OCI-LY3 (cell line): ENCODE data around the gene RELL2.

Experiments
- H2AFZ ChIP-seq: fragments of 200-600, 300-600 bp; shearing (Covaris generic); 2 replicates; pipeline ENCODE4 v1.6.0; 2014; ENCODE audit warnings: antibody characterized with exemption, low read depth, low read length
- H3K27ac ChIP-seq: fragments of 200-600, 300-600 bp; sonication (generic); 2 replicates; pipeline ENCODE4 v1.5.1; 2014; ENCODE audit warnings: mild to moderate bottlenecking, low read length, moderate library complexity, mixed read lengths
- H3K27me3 ChIP-seq: fragments of 200-600, 300-600 bp; sonication (generic); 2 replicates; pipeline ENCODE4 v1.6.1; 2014; ENCODE audit warnings: low read depth, low read length, mixed read lengths
- H3K36me3 ChIP-seq: fragments of 200-600, 300-600 bp; sonication (generic); replicated peaks from 2 replicates; pipeline ENCODE3; 2014; ENCODE audit warnings: low read depth, low read length, mixed read lengths
- H3K4me1 ChIP-seq: fragments of 300-600, 200-600 bp; sonication (generic); 2 replicates; pipeline ENCODE4 v1.6.1; 2014; ENCODE audit warnings: low read length, mixed read lengths
- H3K4me2 ChIP-seq: fragments of 200-600, 300-600 bp; sonication (generic); 2 replicates; pipeline ENCODE4 v1.6.1; 2014; ENCODE audit warnings: low read length, mixed read lengths
- H3K4me3 ChIP-seq: fragments of 300-600, 200-600 bp; sonication (generic); 2 replicates; pipeline ENCODE4 v1.5.1; 2014; ENCODE audit warnings: antibody characterized with exemption, mild to moderate bottlenecking, low read length, moderate library complexity
- H3K79me2 ChIP-seq: fragments of 300-600, 200-600 bp; shearing (Covaris generic); 2 replicates; pipeline ENCODE4 v1.6.1; 2014; ENCODE audit warnings: mild to moderate bottlenecking, low read length, mixed read lengths
- H3K9ac ChIP-seq: fragments of 300-600, 200-600 bp; shearing (Covaris generic); 2 replicates; pipeline ENCODE4 v1.6.0; 2014; ENCODE audit warnings: mild to moderate bottlenecking, low read length, moderate library complexity
- H3K9me3 ChIP-seq: fragments of 200-600, 300-600 bp; shearing (Covaris generic); 2 replicates; pipeline ENCODE4 v1.6.1; 2014; ENCODE audit warnings: low read length, mixed read lengths; ENCODE audit not compliant: insufficient read depth
- H4K20me1 ChIP-seq: fragments of 200-600, 300-600 bp; sonication (generic); 2 replicates; pipeline ENCODE4 v1.6.1; 2016; ENCODE audit warnings: low read length, mixed read lengths; ENCODE audit not compliant: insufficient read depth
- CTCF ChIP-seq: fragments of 200-600, 300-600 bp; sonication (generic); IDR thresholded peaks from 2 replicates; pipeline ENCODE4 v1.5.1; 2014; ENCODE audit warnings: antibody characterized with exemption, low read length, low read depth
- EZH2phosphoT487 ChIP-seq: fragments of 200-600 bp; shearing (Covaris generic); IDR thresholded peaks from 2 replicates; pipeline ENCODE4 v1.6.1; 2018; ENCODE audit warnings: antibody characterized with exemption, mixed run types, low read depth

RELL2 gene

GRCh38 chr5:141597814-141598213 is 39.0 kb upstream of the RELL2 start:
- Histone ChIP-seq H3K36me3 (no peaks in the 10 kb centered on the region), H3K9me3 (no peaks in the 10 kb centered on the region), H3K4me3 (no peak overlapping the region), H3K27me3 (no peaks in the 10 kb centered on the region), H2AFZ (no peak overlapping the region), H4K20me1 (peaks cover 12% of the 10 kb centered on the region), H3K79me2 (peaks cover 49% of the 10 kb centered on the region), H3K4me1 (peaks cover 16% of the 10 kb centered on the region), H3K9ac (no peak overlapping the region), H3K27ac (no peak overlapping the region), H3K4me2 (no peak overlapping the region)
- TF ChIP-seq CTCF (no peak), EZH2phosphoT487 (no peak)

GRCh38 chr5:141598391-141599345 is 38.1 kb upstream of the RELL2 start:
- Histone ChIP-seq H3K9ac (no peak overlapping the region), H3K27ac (no peak overlapping the region)

DNA sequence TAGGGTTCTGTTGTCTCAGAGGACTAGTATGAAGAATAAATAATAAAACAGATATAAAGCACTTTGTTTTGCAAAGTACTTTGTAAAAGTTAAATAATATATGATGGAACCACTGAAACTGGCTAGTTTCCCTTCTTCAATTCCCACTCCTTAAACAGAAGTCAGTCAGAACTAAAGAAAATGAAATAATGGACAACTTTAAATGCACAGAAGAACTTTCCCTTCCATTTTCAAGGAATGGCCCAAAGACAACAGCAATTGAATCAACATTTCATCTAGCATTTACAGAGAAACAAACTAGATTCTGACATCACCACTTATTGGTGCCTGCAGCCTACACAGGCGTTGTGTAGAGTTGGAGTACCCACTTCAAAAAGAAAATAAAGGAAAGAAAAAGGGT is 34.2 kb upstream of the RELL2 start:
- Histone ChIP-seq H3K79me2 (peaks cover 75% of the 10 kb centered on the region), H2AFZ (no peak overlapping the region), H4K20me1 (peaks cover 15% of the 10 kb centered on the region), H3K4me2 (no peak overlapping the region), H3K27ac (no peak overlapping the region), H3K9ac (no peak overlapping the region), H3K36me3 (no peaks in the 10 kb centered on the region), H3K4me1 (peaks cover 33% of the 10 kb centered on the region), H3K9me3 (no peaks in the 10 kb centered on the region), H3K27me3 (no peaks in the 10 kb centered on the region), H3K4me3 (no peak overlapping the region)
- TF ChIP-seq CTCF (no peak), EZH2phosphoT487 (no peak)

More at GRCh38 chr5:141598391-141599345, 38.1 kb upstream of the RELL2 start:
- no peak for TF ChIP-seq CTCF
- no peak for TF ChIP-seq EZH2phosphoT487
- peaks cover 13% of the 10 kb centered on the region for H4K20me1 ChIP-seq
- H3K79me2 ChIP-seq = peaks cover 52% of the 10 kb centered on the region
- H3K4me1 ChIP-seq = peaks cover 16% of the 10 kb centered on the region
- no peaks in the 10 kb centered on the region for H3K27me3 ChIP-seq
- H3K4me3 ChIP-seq = no peak overlapping the region
- no peaks in the 10 kb centered on the region for H3K9me3 ChIP-seq
- H2AFZ ChIP-seq = no peak overlapping the region
- no peak overlapping the region for H3K4me2 ChIP-seq
- no peaks in the 10 kb centered on the region for H3K36me3 ChIP-seq

GRCh38 chr5:141603923-141604717 is 32.7 kb upstream of the RELL2 start:
- H3K9ac ChIP-seq = no peak overlapping the region
- H3K27me3 ChIP-seq = no peaks in the 10 kb centered on the region
- peaks cover 29% of the 10 kb centered on the region for H3K4me1 ChIP-seq
- H3K9me3 ChIP-seq = no peaks in the 10 kb centered on the region
- H3K79me2 ChIP-seq = peaks cover 84% of the 10 kb centered on the region
- H3K4me3 ChIP-seq = no peak overlapping the region
- H3K36me3 ChIP-seq = no peaks in the 10 kb centered on the region
- H3K27ac ChIP-seq = no peak overlapping the region
- peaks cover 8% of the 10 kb centered on the region for H4K20me1 ChIP-seq
- TF ChIP-seq EZH2phosphoT487 (no peak), CTCF (no peak)
- H2AFZ ChIP-seq = no peak overlapping the region
- no peak overlapping the region for H3K4me2 ChIP-seq
